H1 (cell line): ENCODE measurements around the gene GDPGP1. TPM values are rescaled to one million over a fixed set of nuclear protein-coding genes. Genes with fewer than 3 reads are reported as not detected.

Source experiments
- CHD7 ChIP-seq: fragments of 300-600 bp; sonication (generic); IDR thresholded peaks from 2 replicates; pipeline ENCODE4 v1.7.1; 2012; ENCODE audit warnings: low read length, moderate library complexity, mild to moderate bottlenecking, inconsistent platforms; ENCODE audit not compliant: insufficient replicate concordance
- polyA plus RNA-seq, 7 experiments: library from polyadenylated mRNA; depleted of rRNA in 3 of 7; stranded (reverse) in 5 of 7; unstranded in 2 of 7; fragments of >200 nt in 5 of 7; fragments of 200-250 nt in 2 of 7; gene quantifications; 1 replicate in 5 of 7; 2 replicates in 1 of 7; 4 replicates in 1 of 7; pipeline versions ENCODE4 v1.2.1 to v1.2.3, GENCODE V29; 2011 to 2013; ENCODE audit warnings: missing spikeins in 2 of 7, mixed read lengths in 2 of 7
- total RNA-seq: library from RNA; stranded (reverse); fragmentation: NEBNext Ultra II Directional; extraction: Animal tissue kit (Norgen Biotek cat#: 25700); gene quantifications from 2 replicates; pipeline ENCODE4 v1.2.1, GENCODE V29; 2021

GDPGP1 gene
- total and polyA plus RNA-seq, 2 of the 8 experiments (the other 6 are each of a cell fraction or from before 2014, with no cell fraction given), result 1.8 to 5.6 TPM

GRCh38 chr15:90194655-90195054, 39.4 kb upstream of the GDPGP1 start (continued):
- TF ChIP-seq CHD7, result no peak
